Measurements from ENCODE around the gene NBEAL1.

- no peak for TF ChIP-seq EP300 (IDR thresholded peaks at IDR 0.05)
- TF ChIP-seq CTCF (IDR thresholded peaks at IDR 0.05): no peak
Measured at GRCh38 chr2:203164311-203164935, 149.7 kb downstream of the NBEAL1 start.

Data from tibial nerve (tissue), 4 donors.